Prostate gland (tissue), 2 donors: ENCODE measurements around the gene ETNK1.

Source experiments
- POLR2A ChIP-seq: fragments of 450-650 bp; IDR thresholded peaks from one replicate; pipeline ENCODE4 v1.6.1; 2016; ENCODE audit warnings: antibody characterized with exemption, mild to moderate bottlenecking
- TF ChIP-seq, protein P1 (sequence below), 4 experiments: fragments of 200-600 bp in 2 of 4; fragments of 450-650 bp in 2 of 4; sonication (generic) in 2 of 4; IDR thresholded peaks; 1 replicate in 3 of 4; 2 replicates in 1 of 4; pipeline ENCODE4 v1.5.1; 2016 to 2019; ENCODE audit warnings: antibody characterized with exemption in 4 of 4, mild to moderate bottlenecking in 2 of 4, moderate library complexity in 2 of 4

DNA sequence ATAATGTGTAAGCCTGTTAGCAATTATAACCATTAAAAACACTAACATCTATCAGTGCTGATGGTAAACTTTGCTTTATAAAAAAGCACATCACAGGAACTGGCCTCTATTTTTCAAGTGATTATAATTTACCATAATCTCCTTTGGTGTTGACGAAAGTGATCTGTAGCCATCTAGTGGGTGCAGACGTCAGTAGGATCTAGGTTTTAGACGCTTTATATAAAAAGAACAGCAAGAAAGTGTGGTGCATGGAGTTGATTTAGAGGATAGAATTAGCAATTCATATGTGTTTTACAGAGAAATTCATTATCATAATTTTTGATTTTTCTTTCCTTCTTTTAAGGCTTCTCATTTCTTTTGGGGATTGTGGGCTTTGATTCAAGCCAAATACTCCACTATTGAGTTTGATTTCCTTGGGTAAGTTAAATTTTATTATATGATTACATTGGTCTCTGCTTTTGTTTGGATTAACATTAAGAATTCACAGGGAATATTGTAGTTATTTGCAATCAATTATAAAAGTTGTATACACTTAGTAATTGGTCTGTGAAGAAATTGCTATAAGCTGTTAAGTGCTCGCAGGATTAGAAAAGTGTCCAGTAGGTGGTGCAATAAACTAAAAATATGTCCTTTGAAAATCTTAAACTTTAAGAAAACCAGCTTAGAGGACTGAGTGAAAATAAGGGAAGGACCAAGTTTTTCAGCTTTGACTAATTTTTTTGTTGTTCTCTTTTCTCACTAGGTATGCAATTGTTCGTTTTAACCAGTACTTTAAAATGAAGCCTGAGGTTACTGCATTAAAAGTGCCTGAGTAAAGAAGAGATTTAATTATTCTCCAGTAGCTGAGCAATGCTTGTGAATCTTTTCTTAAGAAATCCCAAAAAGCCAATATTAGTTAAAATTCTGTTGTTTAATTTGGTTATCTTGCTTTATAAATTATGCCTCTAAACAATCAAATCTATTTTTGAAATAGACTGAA is 59.5 kb downstream of the ETNK1 start:
- TF ChIP-seq, protein P1, sequence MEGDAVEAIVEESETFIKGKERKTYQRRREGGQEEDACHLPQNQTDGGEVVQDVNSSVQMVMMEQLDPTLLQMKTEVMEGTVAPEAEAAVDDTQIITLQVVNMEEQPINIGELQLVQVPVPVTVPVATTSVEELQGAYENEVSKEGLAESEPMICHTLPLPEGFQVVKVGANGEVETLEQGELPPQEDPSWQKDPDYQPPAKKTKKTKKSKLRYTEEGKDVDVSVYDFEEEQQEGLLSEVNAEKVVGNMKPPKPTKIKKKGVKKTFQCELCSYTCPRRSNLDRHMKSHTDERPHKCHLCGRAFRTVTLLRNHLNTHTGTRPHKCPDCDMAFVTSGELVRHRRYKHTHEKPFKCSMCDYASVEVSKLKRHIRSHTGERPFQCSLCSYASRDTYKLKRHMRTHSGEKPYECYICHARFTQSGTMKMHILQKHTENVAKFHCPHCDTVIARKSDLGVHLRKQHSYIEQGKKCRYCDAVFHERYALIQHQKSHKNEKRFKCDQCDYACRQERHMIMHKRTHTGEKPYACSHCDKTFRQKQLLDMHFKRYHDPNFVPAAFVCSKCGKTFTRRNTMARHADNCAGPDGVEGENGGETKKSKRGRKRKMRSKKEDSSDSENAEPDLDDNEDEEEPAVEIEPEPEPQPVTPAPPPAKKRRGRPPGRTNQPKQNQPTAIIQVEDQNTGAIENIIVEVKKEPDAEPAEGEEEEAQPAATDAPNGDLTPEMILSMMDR (IDR thresholded peaks at IDR 0.05): peak in 3 of 4 experiments; percentile 32 to 57 (median 53)
- TF ChIP-seq POLR2A: no peak
